Putamen (tissue), 1 donor: ENCODE data around the gene TM4SF20.
"Not testable (repeated sequence)": the region's sequence is repeated elsewhere in the genome, so short reads cannot be mapped to it uniquely, and the experiment has no call there.

Source experiments
- DNase-seq: peaks from one replicate; pipeline ENCODE4 v3.0.0-alpha.2; 2016; ENCODE audit warnings: low spot score

TM4SF20 gene

DNA sequence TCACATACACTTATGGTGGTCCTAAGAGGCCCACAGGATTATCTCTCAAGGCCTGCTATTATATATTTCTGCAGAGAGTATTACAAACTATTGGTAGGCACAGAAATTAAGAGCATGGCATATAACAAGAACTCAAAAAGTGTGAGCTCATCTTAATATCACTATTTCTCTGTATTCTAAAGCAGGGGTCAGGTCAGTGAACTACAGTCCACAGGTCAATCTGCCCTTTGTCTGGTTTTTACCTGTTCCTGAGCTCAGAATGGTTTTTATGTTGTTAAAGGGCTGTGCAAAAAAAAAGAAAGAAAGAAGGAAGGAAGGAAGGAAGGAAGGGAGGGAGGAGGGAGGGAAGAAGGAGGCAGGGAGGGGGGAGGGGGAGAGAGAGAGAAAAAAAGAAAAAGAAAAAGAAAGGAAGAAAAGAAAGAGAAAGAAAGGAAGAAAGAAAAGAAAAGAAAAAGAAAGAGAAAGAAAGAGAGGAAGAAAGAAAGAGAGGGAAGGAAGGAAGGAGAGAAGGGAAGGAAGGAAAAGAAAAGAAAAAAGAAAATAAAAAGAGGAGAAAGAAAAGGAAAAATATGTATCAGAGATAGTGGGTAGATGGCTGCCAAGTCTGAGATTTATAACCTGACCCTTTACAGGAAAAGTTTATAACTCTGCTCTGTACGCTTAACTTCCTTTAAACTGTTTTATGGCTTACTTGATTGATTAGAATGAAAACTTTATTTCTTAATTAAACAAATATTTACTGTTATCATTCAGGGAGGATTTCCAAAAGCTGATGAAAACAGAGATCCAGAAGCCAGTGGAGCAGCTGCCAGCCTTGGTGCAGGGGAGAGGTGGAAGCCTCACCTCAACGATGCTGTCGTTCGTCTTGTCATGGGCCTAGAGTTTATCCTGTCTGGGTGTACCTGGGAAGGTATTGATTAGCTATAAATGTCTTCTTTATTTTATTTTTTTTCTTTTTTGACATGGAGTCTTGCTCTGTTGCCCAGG, 19.9 kb upstream of the TM4SF20 start:
- DNase-seq, result no peak

GRCh38 chr2:227397562-227397961, 18.5 kb upstream of the TM4SF20 start:
- DNase-seq, result no peak

DNA sequence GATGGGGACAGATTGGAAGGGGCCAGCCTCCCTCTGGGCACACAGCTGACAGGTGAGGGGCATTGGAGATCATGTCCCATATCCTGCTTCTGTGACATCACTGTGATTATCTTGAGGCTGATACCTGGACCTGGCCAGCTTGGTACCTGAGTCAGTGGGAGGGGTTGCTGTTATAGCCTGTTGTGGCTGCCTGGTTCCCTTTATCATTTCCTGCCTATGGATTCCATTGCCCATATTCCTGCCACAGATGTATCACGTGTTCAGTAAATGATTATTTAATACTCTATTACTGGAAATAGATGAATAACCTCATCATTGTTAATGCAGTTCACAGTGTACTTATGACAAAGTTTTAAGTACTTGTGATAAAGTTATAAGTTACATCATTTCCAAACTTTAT, 16.4 kb upstream of the TM4SF20 start:
- DNase-seq, result no peak

GRCh38 chr2:227394401-227394800, 15.3 kb upstream of the TM4SF20 start:
- DNase-seq, result no peak

DNA sequence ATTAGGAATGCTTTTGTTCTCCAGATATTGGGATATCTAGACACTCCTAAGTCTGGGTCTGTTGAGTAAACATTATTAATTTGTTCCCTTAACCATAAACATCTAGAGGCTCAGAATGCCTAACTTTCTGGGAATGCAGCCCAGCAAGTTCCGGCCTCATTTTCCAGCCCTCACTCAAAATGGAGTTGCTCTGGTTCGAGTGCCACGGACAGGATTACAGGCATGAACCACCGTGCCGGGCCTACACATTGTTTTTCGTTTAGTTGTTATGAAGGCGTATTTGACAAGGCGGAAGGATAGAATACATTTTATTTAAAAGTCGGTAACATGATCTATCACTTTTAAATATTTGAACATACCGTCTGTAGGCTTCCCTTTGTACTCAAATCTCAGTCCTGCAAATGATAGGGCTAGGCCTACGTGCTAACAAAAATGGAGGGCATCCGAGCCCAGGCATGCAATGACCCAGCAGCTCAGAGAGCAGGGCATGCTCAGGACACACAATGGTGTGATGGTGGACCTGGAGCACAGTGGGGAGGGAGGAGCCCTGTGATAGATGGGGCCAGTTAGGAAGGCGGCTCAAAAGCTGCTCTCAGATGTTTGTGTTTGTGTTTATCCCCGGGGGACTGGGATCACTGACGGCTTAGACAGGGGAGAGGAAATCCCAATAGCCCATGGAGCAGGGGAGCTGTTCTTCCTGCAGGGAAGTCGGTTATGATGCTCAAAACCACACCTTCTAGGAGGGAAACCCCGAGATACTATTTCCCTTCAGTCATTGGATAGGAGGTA, 11.6 kb upstream of the TM4SF20 start:
- DNase-seq, result no peak

GRCh38 chr2:227389661-227390060, 10.6 kb upstream of the TM4SF20 start:
- no peak for DNase-seq

- DNase-seq, result no peak
These were observed 10.1 kb upstream of the TM4SF20 start for GRCh38 chr2:227389231-227389630.

DNA sequence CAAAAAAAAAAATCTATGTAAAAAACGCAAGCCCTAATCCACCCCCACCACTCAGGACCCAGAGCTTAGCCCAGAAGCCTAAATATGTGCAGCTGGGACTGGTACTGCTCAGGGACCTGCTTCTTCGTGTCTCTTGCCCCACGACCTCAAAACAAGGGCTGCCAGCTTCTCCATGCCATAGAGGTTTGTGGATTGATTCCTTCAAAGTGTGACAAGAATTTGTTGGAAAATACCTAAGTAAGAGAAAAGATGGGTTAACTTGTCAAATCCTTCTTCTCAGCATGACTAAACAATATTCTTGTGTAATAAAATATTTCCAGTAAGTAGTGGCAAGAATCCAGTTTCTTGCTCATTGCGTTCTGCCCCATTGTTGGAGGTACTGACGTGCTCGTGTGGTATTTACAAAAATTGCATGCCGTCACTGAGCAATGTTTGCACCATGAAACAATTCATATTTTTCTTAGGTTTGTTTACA, 9.5 kb upstream of the TM4SF20 start:
- no peak for DNase-seq

DNA sequence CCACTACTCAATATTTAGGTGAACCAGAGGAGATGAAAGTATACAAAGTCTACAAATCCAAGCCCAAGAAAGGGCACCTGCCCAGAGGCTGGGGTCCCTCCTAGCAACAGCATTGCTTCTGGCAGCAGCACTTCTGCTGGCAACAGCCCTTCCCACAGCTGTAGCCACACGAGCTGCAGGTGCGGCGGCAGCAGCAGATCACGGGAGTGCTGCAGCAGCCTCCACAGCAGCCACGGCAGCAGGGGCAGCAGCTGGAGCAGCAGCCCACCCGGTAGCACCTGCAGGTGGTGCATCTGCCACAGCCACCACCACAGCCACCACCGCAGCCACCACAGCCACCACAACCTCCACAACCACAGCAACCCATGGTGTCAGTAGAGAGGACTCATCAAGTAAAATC, 8.5 kb upstream of the TM4SF20 start, which contains the start of gene SCYGR1:
Gene SCYGR1, minus strand, starts transcription at position 367 of the 400 bp plus-strand sequence. Its CDS starts 0 bp downstream, at position 367.
- not testable (repeated sequence) for DNase-seq

DNA sequence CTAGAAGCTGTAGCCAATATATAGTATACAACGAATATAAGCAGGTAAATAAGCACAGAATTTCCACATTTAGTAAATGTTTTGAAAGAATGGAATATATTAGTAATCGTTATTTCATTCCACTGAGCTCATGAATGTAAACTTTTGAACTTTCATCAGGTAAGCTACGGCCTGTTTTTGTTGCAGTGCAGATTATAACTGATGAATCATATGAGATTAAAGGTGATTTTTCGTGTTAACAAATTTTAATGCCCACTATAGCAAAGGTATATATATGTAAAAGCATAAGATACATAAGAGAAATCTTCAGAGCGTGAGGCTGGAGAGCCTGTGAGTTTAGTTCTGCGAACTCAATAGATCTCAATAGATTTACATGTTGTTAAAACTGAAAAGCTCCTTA, 7.5 kb upstream of the TM4SF20 start:
- DNase-seq, result no peak

DNA sequence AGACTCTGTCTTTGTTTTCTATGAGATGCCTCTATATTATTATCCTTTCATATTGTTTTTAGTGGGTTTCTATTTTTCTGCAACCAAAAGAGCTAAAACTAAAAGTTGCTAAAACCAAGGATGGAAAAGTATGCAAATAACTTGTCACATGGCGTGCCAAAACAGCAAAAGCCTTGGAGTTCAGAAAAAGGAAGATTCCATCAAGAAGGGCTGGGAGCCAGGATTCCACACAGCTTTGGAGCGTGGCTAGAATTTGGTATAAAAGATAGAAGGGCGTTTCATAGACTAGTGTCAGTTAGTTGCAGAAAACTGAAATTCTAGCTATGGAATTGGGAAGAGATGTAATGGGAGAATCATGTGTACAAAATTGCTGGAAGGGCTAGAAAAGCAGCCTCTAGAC, 4.6 kb upstream of the TM4SF20 start:
- no peak for DNase-seq

GRCh38 chr2:227382241-227382835, 3.2 kb upstream of the TM4SF20 start:
- not testable (repeated sequence) for DNase-seq

DNA sequence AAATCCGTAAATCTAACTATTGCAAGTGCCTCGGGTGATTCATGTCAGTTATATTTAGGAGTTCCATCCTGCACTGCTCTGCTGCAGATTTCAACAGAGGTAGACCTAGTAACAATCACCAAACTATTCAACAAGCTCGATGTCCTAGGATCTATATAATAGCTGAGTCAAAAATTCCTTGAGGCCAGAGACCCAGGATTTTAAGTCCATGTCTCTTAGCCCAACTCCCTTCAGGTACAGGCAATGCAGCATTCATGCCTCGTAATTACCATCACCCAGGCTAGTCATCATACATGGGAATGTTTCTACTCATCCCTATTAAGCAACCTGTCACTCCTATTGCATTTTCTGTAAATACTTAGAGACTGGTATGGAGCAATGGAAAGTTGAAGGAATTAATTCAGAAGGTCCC, 729 bp downstream of the TM4SF20 start:
- DNase-seq, result no peak

- DNase-seq, result no peak
These were observed 1.4 kb downstream of the TM4SF20 start for GRCh38 chr2:227377467-227378351.

DNA sequence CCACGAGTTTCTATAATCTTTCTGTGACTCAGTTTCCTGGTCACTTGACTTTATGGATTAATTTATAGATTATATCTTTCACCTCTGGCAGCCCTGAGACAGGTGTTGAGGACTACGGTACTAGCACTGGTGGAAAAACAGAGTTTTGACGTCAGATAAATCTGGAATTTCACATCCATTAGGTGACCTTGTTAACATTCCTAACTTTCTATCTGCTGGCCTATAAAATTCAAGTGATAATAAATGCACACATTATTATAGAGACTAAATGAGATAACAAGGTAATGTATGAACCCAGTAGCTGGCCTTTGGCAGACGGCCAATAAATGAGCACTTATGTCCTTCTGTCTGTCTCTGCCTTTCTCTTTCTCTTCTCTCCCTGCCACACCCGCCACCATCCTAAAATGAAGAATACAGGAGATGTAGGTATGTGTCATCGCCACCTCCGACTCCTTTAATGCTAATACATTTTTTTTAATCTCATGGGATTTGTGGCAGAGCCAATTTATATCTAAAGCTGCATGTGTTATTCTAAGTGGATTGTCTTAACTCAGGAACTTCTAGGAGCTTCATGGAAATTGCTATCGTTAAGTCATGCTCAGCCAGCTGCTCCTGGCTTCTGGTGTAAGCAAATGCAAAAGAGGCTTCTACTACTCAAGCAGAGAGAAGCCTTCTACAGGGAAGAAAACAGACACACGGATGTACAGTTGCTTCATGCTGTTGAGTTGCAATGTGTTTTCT, 2.3 kb downstream of the TM4SF20 start:
- DNase-seq, result peak; percentile 57

DNA sequence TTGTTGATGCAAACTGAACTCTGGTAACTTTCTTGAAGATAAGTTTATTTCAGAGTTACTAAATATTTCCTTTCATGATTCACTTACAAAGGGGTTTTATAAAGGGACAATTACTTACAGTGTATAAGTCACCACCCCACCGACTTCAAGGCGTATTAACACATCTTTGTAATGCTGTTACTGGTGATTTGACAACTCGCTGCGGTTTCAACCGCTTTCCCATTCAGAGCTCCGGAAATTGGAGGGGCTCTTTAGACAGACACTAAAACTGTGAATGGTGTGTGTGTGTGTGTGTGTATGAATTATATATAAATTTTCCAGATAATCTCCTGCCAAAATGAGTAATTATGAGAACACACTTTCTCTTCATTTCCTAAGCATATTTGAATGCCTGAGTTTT, 4.9 kb downstream of the TM4SF20 start:
- DNase-seq, result no peak

DNA sequence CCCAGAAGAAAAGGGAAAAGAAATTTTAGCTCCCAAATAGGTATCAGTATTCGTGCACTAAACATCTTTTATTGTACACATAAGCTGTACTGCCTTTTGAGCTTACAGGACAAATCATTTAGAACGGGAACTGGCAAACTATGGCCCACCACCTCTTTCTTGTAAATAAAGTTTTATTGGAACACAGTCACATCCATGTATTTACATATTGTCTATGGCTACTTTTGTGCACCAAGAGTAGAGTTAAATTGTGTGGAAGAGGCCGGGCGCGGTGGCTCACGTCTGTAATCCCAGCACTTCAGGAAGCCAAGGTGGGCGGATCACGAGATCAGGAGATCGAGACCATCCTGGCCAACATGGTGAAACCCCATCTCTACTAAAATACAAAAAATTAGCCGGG, 5.7 kb downstream of the TM4SF20 start:
- no peak for DNase-seq

- no peak for DNase-seq
These were observed 8.3 kb downstream of the TM4SF20 start for GRCh38 chr2:227370791-227371312.

DNA sequence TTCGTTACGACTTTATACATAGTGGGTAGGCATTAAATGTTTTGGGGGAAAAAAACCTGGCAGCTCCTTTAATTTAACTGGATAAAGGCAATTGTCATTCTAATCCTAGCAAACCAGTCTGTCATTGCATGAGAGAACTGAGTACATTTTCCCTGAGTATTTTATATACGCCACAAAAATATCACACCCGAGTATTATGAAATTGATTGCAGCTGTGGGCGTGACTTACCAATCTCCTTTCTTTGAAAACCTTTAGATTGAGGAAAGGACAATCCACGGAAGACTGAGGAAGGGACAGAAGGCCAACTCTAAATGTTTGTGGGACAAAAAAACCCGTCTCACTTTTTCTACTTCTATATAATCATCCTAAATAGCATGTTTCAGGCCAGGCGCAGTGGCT, 9.0 kb downstream of the TM4SF20 start:
- no peak for DNase-seq

DNA sequence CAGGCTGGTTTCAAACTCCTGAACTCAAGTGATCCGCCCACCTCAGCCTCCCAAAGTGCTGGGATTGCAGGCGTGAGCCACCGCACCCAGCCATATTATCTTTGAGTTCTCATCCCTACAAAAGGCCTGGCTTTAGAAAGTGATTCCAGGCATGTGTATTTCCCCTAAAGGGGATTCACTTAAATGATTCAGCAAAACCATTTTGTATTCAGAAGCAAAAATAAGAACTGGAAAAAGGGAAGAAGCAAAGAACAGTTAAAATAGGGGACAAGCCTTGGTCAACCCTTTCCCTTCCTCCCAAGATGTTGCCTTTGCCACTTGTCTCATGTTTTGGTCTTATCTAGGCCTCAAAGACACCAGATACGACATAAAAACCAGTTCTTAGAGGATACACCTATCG, 10.5 kb downstream of the TM4SF20 start:
- DNase-seq, result no peak
